Epithelial cell of prostate (primary cell): ENCODE measurements around the gene IL1RAPL2.

Source experiments
- DNase-seq: peaks from one replicate; pipeline ENCODE4 v3.0.0-alpha.2; 2011; ENCODE audit warnings: low read depth, low spot score
- H3K27ac ChIP-seq: fragments of 450-650 bp; 2 replicates; pipeline ENCODE4 v1.5.1; 2017; ENCODE audit warnings: mild to moderate bottlenecking

The IL1RAPL2 gene

DNA sequence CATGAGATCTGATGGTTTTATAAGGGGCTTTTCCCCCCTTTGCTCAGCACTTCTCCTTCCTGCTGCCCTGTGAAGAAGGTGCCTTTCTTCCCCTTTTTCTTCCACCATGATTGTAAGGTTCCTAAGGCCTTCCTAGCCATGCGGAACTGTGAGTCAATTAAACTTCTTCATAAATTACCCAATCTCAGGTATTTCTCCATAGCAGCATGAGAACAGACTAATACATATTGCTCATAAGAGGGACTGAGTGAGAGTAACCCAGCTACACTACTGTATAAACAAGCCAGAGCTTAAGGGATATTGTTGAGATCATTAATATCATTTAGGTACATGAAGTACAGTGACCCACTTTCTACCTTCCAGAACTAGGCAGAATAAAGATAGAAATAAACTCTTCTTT is 551.6 kb downstream of the IL1RAPL2 start:
- DNase-seq, result no peak
- no peak overlapping the region for H3K27ac ChIP-seq

DNA sequence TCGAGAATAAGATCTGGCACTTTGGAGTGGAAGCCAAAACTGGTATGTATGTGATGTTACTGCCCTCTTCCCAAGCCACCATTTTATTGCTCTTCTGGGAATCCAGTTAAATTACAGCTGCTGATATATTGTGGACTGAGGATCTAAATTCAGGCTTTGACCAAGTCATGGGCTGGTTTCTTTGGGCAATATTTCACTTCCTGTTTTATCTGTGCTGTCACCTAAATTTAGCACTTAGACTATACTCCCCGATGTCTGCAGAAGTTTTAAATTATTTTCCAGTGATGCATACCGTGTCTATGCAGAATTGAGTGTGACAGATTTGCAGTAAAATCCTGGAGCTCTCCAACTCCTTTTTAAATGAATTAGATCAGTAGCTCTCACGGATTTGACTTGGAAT is 554.5 kb downstream of the IL1RAPL2 start:
- H3K27ac ChIP-seq, result no peak overlapping the region
- DNase-seq, result no peak

DNA sequence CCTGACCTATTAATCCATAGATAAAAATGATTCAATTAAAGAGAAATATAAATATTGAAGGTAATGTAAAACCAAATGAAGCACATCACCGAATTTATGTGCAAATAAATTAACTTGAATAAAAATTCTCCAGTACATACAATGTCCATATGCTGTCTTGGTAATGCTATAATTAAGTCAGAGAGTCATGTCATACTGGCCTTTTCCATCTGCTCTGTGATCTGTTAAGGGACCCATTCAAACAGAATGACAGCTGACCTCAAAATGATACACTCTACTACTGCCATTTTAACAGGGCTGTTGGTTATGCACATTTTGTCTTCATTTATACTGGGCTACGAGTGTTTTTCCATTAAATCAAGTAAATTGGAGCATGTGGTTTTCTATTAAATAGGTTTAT is 555.2 kb downstream of the IL1RAPL2 start:
- DNase-seq, result no peak
- no peak overlapping the region for H3K27ac ChIP-seq

DNA sequence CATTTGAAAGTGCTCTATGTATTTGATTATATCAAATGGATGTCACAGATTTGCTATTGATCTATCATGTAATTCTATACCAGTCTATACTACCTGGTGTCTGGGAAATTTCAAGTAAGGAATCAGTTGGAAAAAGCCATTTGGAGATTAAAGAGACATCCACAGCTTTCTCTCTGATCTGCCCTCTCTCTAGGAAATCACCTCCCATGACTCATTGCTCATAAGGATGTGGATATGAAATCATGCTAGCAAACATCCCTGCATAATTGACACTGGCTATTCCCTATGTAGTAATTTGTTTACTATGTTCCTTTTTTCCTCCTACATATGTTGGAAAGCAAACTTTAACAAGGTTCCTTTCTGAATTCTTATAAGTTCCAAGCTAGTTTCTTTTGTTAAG is 560.2 kb downstream of the IL1RAPL2 start:
- no peak for DNase-seq

DNA sequence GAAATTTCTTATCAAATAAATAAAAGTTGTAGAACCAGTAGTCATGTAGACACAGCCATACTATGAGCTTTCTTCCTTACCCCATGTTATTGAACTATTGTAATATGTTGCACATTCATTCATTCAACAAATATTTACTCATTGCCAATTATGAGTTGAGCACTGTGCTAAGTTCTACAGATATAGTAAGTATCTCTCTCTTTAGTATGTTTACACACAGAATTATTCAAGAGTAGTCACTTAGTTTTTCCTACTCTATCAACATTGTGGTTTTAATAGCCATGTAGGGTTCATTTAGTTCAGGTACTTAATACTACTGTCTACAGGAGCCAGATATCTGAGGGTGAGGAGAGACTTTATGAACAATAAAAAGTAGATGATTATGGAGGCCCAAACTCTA is 568.3 kb downstream of the IL1RAPL2 start:
- DNase-seq, result no peak
- no peak overlapping the region for H3K27ac ChIP-seq

More for the DNA sequence above, 560.2 kb downstream of the IL1RAPL2 start:
- no peak overlapping the region for H3K27ac ChIP-seq

GRCh38 chrX:105136786-105137185 is 570.8 kb downstream of the IL1RAPL2 start:
- peak overlapping the region; percentile 37 for H3K27ac ChIP-seq
- no peak for DNase-seq

GRCh38 chrX:105150036-105150435 is 584.0 kb downstream of the IL1RAPL2 start:
- DNase-seq, result no peak
- no peak overlapping the region for H3K27ac ChIP-seq

DNA sequence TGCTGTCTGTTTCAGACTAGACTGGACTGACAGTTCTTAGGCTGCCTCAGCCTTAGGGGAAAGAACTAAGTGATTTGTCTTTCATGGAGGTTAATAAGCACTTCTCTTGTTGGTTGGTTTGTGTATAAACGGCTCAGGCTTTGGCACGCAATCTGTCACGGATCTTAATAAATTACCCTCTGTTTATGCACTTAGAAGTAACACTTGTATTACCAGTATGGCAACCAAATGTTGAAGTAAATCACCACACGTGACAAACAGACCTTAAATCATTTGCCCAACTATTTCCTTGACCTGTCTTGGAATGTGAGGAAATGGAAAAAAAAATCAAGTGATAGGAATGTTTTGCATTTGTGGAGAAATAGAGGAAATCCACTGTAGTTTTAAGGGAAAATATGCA is 584.6 kb downstream of the IL1RAPL2 start:
- DNase-seq, result peak; percentile 29
- H3K27ac ChIP-seq, result no peak overlapping the region

DNA sequence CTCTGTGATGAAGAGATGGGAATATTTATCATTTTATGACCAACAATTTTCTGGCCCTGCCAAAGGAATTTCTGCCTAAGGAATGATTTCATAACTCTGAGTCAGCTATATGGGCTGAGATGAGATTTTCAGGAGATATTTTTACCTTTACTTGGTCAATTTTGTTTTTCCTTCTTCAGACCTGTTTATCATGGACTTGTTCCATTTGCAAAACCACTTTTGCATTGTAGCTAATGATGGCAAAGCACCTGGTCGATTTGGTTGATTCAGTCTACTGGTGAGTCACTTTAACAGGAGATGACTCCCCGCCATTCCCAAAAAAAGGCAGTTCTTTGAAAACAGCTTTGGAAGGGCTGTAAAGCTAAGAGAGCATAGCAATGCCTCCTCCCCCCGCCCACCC is 601.2 kb downstream of the IL1RAPL2 start:
- no peak for DNase-seq
- no peak overlapping the region for H3K27ac ChIP-seq

DNA sequence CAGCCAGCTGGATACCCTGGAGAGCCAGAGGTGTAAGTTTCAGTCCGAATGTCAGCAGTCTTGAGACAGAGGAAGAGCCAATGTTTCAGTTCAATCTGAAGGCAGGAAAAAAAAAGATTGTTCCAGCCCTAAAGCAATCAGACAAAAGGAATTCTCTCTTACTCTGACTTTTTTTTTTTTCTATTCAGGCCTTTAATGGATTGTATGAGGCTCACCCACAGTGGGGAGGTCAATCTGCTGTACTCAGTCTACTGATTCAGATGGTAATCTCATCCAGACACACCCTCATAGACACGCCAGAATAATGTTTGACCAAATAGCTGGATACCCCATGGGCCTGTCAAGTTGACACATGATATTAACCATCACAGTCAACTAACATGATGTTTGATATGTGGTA is 602.6 kb downstream of the IL1RAPL2 start:
- DNase-seq, result no peak
- no peak overlapping the region for H3K27ac ChIP-seq

DNA sequence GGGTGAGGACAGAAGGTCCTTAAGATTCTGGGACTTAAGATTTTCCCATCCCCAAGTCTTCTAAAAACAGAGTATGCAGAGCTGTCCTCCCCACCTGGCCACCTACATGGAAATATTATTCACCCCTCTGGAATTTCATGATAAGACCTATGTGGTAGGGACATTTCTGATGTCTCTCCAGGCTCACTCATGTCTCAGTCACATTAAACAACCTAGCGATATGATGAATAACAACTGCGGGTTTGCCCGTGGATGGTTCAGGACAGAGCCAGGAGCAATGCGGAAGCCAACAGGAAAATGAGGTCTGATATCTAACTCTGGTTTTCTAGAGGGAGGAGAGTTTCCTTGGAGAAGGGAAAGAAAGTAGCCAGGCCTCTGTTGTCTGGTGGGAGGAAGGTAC is 607.1 kb downstream of the IL1RAPL2 start:
- DNase-seq, result no peak

DNA sequence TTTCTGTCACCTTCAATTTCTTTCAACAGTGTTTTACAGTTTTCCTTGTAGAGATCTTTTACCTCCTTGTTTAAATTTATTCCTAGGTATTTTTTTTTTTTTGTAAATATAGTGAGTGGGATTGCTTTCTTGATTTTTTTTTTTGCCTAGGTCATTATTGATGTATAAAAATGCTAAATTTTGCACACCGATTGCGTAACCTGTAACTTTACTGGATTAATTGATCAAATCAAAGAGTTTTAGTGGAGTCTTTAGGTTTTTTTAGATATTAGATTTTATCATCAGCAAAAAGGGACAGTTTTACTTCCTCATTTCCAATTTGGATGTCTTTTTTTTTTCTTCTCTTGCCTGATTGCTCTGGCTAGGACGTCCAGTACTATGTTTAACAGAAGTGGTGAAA is 613.6 kb downstream of the IL1RAPL2 start:
- no peak for DNase-seq
- H3K27ac ChIP-seq, result no peak overlapping the region

More for the DNA sequence above, 607.1 kb downstream of the IL1RAPL2 start:
- no peak overlapping the region for H3K27ac ChIP-seq

DNA sequence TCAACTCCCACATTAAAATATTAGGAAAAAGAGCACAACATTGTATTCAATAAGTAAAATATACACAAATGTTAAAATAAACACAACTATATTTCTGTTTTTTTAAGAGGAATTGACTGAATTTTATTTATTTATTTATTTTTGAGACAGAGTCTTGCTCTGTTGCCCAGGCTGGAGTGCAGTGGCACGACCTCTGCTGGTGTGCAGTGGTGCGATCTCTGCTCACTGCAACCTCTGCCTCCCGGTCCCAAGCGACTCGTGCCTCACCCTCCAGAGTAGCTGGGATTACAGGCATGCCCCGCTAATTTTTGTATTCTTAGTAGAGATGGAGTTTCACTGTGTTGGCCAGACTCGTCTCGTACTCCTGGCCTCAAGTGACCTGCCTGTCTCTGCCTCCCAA is 623.1 kb downstream of the IL1RAPL2 start:
- no peak overlapping the region for H3K27ac ChIP-seq
- DNase-seq, result no peak

DNA sequence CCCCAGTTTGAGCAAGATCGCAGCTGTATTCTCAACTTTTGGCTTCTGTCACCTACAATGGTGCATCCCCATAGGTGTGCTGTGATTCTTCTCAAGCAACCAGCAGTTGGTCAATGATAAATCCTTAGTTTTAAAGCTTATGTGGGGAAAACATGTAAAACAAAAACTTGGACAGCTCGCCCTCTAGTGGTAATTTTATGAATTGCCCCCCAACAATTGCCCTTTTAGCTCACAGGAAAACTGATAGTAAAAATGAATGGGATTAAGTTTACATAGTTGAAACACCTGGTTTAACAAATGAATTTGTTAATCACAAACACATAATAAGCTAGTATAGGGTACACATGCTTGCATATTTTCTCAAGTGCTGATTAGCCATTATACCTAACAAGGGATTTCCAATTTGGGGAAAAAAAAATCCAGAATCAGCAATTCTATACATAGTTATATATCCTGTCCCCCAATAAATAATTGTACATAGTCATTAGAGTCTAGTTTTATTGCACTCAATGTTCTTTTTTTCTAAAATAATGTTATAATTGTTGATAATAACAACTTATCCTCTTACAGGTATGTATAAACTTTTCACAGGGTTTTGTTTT is 624.4 kb downstream of the IL1RAPL2 start:
- H3K27ac ChIP-seq, result no peak overlapping the region
- no peak for DNase-seq

- no peak for DNase-seq
- H3K27ac ChIP-seq, result no peak overlapping the region
Observed at GRCh38 chrX:105191878-105192277, 625.9 kb downstream of the IL1RAPL2 start.

DNA sequence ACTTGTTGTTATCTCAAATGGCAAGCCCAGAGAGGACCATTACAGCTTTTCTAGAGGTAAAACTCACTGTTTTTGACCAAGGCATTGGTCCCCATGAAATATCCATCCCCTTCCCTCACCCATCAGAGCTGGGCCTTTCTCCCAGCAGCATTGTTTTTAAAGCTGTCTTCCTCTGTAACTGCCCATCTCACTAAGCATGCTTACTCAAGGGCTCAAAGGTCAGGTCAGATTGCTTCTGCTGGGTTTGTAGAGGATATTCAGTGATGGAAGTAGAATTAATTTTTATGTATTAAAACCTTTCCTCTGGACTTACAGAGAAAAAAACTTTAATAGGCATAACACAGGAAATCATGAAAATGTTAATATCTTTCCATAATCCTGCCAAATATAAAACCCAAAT is 643.4 kb downstream of the IL1RAPL2 start:
- H3K27ac ChIP-seq, result no peak overlapping the region
- no peak for DNase-seq

- DNase-seq, result no peak
- H3K27ac ChIP-seq, result no peak overlapping the region
Observed at GRCh38 chrX:105210258-105210657, 644.3 kb downstream of the IL1RAPL2 start.

- no peak overlapping the region for H3K27ac ChIP-seq
- no peak for DNase-seq
Observed at GRCh38 chrX:105211066-105211575, 645.1 kb downstream of the IL1RAPL2 start.

DNA sequence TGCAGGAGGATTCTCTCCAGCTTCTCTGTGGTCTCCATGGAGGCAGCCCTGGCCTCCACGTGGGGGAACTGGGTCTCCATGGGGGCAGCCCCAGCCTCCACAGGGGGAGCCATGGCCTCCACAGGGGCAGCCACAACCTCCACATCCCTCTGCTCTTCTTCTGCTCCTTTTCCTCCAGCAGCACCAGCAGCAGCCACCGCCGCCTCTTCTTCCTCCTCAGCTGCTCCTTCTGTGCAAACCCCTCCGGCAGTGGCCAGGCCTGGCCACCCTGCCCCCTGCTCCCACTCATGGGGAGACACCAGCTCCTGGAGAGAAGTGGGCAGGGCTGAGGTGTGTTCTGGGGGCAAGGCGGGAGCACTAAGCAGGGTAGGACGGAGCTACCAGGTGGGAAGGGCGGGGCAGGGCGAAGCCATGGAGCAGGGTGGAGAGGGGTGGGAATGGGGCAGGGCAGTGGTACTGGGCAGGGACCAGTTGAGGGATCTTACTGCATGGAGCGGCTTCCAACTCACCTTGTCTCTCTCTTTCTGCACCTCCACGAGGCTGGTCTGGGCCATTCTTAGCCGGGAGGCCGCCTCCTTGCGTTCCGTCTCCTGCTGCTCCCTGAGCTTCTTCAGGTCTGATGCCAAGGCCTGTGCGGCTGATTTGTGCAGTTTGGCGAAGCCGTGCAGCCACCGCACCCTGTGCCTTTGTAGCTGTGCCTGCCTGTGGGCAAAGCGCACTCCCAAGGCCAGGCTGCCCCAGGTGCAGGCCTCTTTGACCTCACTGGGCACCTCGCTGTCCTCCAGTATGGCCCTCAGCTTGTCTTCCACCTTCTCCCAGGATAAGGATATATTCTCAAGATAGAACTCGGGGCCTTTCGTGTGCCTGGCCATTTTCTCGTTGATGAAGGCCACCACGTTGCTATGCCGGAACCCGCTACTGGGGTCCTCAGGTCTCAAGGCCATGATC is 653.7 kb downstream of the IL1RAPL2 start:
- DNase-seq, result no peak

DNA sequence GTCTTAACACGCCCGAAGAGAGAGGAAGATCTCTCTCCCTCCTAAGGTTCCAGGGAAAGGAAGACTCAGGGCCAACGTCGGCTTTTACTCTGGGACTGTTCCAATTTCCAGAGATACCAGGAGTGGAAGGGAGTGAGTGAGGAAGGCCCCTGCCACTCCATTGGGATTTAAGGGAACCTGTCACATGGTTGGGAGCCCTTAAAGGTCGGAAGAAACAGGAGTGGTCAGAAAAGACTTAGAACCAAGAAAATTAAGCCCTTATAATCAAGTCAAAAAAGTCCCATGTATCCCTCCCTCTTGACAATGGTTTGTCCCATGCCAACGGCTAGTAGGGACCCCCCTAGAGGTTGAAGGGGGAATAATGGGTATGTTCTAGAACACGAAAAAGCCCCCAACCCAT is 654.6 kb downstream of the IL1RAPL2 start, which contains the start of gene TEX13A:
TEX13A (minus strand) TSS at position 59 of the 400 bp plus-strand sequence. CDS start 297 bp downstream, outside the sequence.
- no peak within 1 kb of the TSS for H3K27ac ChIP-seq
- no peak for DNase-seq

More for the DNA sequence above, 653.7 kb downstream of the IL1RAPL2 start:
- no peak overlapping the region for H3K27ac ChIP-seq

GRCh38 chrX:105221374-105221773 is 655.4 kb downstream of the IL1RAPL2 start:
- no peak for DNase-seq
- no peak overlapping the region for H3K27ac ChIP-seq
